GM18951 (cell line): ENCODE data around the gene CFAP70.
"Not testable (repeated sequence)": the region's sequence is repeated elsewhere in the genome, so short reads cannot be mapped to it uniquely, and the experiment has no call there.

ENCODE experiments used
- POLR2A ChIP-seq: IDR thresholded peaks from 4 replicates; pipeline ENCODE4 v1.6.1; 2011; ENCODE audit warnings: mild to moderate bottlenecking; ENCODE audit not compliant: insufficient read length, insufficient read depth; ENCODE audit errors: extremely low read depth
- in situ Hi-C: fragments of 300-500 bp; cut with MboI; formaldehyde crosslinking; loops from one replicate; pipeline ENCODE4 v1.12.0; 2022; ENCODE audit warnings: low sequenced_read_pairs, mixed read lengths, inconsistent platforms; ENCODE audit not compliant: unreplicated experiment

CFAP70 gene

DNA sequence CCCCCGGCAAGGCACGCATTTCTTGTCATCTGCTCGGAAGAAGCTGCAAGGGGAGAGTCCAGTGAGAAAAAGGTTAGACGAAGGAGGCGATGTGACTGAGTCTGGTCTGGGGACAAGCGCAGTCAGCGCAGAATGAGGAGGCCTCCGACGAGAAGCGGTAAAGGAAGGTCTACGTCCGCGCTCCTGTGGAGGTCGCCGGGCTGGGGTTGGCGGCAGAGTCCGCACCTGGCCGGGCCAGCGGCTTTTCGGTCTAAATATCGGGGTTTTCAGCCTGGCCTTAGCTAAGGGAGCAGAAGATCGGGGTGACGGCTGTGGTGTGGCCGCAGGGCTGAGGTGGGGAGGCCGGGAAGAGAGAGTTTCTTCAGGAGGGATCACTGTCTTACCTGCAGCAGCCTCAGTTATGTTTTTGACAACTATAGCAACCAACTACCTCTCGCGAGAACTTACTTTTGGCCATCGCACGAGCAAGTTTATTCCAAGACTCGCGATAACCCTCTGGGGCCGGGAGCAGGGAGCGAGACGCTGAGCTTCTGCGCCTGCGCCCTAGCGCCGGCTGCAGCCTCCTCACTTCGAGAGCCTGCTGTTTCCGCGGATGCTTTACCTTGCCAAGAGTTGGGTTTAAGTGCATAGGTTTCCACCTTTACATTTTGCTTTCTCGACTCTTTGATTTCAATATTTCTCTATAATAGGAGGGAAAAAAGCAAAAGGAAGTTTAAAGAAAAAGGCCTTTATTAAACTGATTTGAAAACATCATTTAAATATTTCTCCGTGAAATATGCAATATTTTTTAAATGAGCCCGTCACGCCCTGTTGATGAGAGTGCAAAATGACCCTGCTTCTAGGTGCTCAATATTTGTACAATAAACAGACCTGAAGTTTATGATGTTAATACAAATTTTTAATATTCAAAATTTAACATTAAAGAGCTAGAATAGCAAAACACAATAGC lies at the start of gene CFAP70:
CFAP70 (minus strand) TSS at position 534 of the 949 bp plus-strand sequence. CDS start 4,068 bp downstream, outside the sequence.
- in situ Hi-C loops = no loop called here
- TF ChIP-seq POLR2A = peak; percentile 71

DNA sequence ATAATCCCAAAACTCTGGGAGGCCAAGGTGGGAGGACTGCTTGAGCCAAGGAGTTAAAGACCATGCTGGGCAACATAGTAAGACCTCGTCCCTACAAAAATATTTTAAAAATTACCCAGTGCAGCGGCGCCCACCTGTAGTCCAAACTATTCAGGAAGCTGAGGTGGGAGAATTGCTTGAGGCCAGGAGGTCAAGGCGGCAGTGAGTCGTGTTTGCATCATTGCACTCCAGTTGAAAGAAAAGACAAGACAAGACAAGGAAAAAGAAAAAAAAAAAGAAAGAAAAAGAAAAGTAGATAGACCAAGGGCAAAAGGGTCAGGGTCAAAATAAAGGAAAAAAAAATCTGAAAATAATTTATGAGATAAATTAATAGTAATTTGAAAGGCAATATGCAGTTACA lies 49.4 kb upstream of the CFAP70 start:
- no peak for TF ChIP-seq POLR2A
- in situ Hi-C loops = no loop called here

DNA sequence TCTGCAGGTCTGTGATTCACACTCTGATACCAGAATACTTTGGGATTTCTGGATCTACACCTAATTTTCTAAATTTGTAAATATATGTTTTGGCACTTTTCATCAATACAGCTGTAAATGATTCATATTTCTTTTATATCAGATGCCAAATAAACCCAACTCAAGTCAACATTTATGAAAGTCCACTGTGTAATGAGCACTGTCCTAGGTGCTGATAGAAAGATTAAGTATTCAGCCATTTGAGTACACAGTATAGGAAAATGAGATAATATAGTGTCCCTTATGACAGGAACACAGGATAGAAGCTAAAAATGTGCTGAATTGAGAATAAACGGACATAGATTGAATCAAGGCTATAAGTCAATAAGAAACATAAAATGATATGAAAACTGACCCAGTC lies 48.8 kb upstream of the CFAP70 start:
- no peak for TF ChIP-seq POLR2A
- in situ Hi-C loops = no loop called here

DNA sequence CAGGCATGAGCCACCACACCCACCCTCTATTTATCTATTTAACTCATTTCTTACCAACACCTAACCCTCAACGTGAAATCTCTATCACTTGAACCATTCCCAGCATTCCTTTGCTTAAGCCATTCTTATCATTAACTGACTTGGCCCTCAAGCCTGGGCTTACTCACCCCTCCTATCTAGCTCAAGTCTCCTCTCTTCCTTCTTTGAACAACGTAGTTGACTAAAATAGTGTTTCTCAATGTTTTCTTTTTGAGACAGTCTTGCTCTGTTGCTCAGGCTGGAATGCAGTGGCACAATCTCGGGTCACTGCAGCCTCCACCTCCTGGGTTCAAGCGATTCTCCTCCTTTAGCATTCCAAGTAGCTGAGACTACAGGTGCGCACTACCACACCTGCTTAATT lies 48.2 kb upstream of the CFAP70 start:
- no peak for TF ChIP-seq POLR2A
- in situ Hi-C loops = no loop called here

DNA sequence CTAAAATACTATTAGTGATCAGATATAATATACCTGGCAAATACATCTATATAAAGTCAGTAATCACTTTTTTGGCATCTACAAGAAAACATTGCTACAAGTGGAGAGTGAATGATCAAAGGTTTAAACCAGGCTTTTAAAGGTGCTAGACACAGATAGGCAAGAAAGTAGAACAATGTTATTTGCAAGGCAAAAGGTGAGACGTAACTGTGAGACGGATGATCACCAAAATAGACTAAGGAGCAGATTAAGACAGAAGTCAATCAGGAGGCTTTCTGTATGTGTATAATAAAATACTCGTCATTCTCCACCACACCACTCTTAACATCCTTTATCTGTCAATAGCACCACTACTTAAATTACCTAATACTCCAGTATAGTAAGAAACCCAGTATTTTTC lies 46.9 kb upstream of the CFAP70 start:
- in situ Hi-C loops = no loop called here
- no peak for TF ChIP-seq POLR2A

DNA sequence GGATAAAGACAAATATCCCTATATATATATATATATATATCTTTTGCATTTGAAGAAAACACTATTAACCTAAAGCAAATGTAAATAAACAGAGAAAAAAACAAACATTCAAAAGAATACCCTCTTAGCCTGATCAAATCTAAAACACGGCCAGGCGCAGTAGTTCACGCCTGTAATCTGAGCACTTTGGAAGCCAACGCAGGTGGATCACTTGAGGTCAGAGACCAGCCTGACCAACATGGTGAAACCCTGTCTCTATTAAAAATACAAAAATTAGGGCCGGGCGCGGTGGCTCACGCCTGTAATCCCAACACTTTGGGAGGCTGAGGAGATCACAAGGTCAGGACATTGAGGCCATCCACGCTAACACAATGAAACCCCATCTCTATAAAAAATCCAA lies 46.0 kb upstream of the CFAP70 start:
- no peak for TF ChIP-seq POLR2A

DNA sequence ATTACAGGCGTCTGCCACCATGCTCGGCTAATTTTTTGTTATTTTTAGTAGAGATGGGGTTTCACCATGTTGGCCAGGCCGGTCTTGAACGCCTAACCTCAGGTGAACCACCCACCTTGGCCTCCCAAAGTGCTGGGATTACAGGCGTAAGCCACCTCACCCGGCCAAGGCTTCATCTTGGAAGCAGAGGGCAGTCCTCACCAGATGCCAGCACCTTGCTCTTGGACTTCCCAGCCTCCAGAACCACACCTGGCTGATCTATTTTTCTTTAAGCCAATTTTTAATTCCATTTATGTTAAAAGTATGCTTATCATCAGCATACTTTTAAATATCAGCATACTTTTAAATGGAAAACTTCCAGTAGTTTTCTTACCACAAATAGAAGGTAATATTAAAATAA lies 43.0 kb upstream of the CFAP70 start:
- no peak for TF ChIP-seq POLR2A
- in situ Hi-C loops = no loop called here

More for the DNA sequence above, 46.0 kb upstream of the CFAP70 start:
- in situ Hi-C loops = no loop called here

DNA sequence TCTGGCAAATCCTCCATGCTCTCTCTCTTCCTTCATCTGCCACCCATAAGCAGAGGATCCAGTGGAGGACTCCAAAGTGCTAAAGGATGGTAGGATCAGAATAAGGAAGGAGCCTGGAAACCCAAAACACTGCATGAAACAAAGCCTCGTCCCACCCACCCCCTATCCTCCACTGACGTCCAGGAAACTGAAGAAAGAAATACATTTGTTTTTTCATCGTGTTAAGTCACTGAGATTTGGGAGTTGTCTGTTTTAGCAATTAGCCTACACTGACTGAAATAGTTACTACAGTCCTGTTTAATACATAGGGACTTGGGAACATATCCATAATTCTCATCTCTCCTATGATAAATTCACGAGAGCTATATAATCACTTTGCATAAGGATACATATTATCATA lies 40.4 kb upstream of the CFAP70 start:
- no peak for TF ChIP-seq POLR2A
- in situ Hi-C loops = no loop called here

DNA sequence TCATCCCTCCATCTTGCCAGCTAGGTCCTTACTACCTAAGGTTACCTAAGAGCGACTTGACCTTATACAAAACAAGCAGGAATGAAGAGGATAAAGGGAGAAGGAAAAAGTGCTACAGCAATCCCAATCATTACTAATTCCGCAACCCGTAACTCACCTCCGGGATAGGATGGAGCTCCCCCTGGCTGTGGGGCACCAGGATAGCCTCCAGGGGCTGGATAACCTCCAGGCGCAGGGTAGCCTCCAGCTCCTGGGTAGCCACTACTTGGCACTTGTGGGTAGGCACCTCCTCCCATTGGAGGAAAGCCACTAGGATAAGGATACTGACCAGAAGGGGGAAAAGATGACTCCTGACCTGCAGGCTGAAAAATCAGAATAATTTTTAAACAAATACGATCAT lies 39.4 kb upstream of the CFAP70 start:
- in situ Hi-C loops = no loop called here

DNA sequence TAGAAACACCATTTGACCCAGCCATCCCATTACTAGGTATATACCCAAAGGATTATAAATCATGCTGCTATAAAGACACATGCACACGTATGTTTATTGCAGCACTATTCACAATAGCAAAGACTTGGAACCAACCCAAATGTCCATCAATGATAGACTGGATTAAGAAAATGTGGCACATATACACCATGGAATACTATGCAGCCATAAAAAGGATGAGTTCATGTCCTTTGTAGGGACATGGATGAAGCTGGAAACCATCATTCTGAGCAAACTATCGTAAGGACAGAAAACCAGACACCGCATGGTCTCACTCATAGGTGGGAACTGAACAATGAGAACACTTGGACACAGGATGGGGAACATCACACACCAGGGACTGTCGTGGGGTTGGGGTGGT lies 35.7 kb upstream of the CFAP70 start:
- in situ Hi-C loops = not testable (repeated sequence)

More for the DNA sequence above, 39.4 kb upstream of the CFAP70 start:
- no peak for TF ChIP-seq POLR2A

DNA sequence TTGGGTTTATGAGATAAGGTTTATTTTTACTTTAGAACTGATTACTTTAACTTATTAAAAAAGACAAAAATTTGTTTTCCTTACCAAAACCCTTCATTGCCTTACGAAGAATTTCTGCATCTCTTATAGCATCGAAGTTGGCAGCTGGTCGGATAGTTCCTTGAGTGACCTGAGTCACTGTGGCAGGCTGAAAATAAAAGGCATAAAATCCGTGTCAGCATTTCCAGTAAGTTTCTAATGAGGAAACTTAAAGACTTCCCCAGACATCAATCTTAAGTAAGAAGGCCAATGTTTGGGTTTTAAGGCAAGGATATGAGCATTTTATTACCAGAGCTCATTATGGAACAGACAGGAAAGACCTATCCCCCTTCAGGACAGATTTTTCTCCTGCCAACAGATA lies 29.6 kb upstream of the CFAP70 start:
- in situ Hi-C loops = no loop called here
- TF ChIP-seq POLR2A = no peak

DNA sequence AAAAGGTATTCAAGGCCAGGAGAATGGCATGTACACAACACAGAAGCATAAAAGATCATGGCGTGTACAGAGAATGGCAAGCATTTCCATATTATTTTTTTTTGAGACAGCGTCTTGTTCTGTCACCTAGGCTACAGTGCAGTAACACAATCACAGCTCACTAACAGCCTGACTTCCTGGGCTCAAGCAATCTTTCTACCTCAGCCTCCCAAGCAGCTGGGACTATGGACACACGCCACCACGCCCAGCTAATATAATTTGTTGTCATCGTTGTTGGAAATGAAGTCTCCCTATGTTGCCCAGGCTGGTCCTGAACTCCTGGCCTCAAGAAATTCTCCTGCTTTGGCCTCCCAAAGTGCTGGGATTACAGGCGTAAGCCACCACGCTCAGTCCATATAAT lies 27.9 kb upstream of the CFAP70 start:
- in situ Hi-C loops = no loop called here
- no peak for TF ChIP-seq POLR2A

DNA sequence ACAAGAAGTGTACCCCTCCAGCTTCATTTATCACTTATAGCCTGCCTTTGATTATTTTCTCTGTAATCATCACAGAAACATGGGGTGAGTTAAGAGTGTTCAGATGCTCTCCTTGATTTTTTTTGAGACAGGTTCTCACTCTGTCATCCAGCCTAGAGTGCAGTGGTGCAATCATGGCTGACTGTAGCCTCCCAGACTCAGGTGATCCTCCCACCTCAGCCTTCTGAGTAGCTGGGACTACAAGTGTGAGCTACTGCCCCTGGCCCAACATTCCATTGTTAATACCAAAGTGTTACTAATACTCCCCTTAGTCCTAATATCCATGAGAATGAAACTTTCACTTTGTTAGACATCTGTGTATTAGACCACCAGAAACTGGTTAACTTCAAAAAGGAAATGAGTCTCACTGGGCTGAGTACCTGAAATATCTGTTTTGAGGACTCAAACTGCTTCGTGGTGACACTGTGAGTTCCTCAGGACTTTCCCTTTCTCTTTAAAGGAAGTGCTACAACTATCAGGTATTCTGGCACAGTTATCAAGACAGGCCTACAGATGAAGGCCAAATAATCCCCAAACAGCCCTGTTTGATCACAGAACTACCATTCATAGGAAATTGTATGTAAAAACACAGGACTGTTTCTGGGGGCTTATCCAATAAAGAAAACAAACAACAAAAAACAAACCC lies 20.5 kb upstream of the CFAP70 start:
- in situ Hi-C loops = no loop called here
- TF ChIP-seq POLR2A = no peak

DNA sequence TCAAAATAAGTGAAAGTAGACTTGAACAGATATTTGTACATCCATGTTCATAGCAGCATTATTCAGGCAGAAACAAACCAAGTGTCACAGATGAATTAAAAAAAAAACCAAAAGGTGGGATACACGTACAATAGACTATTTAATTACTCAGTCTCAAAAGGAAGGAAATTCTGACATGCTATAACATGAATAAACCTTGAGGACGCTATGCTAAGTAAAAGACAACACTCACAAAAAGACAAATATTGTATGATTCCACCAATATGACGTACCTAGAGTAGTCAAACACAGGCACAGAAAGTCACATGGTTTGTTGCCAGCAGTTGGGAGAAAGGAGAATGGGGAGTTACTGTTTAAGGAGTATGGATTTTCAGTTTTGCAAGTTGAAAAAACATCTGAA lies 18.0 kb upstream of the CFAP70 start:
- in situ Hi-C loops = no loop called here
- TF ChIP-seq POLR2A = no peak

DNA sequence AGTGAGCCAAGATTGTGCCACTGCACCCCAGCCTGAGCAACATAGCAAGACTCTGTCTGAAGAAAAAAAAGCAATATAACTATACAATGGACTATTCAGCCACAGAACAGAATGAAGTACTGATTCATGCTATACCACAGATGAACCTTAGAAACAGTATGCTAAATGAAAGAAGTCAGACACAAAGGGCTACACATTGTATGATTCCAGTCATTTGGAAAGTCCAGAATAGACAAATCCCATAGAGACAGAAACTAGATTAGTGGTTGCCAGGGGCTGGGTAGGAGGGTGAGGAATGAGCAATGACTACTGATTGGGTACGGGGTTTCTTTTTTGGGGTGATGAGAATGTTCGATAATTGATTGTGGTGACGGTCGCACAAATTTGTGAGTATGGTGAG lies 9.6 kb upstream of the CFAP70 start:
- in situ Hi-C loops = no loop called here
- no peak for TF ChIP-seq POLR2A
